ENCODE measurements around the gene BTNL9.
"Not testable (repeated sequence)": the region's sequence is repeated elsewhere in the genome, so short reads cannot be mapped to it uniquely, and the experiment has no call there.

BTNL9 gene

GRCh38 chr5:181061645-181062044 lies 21.6 kb downstream of the BTNL9 start:
- no peak for DNase-seq (ENCODE audit: low spot score)

DNA sequence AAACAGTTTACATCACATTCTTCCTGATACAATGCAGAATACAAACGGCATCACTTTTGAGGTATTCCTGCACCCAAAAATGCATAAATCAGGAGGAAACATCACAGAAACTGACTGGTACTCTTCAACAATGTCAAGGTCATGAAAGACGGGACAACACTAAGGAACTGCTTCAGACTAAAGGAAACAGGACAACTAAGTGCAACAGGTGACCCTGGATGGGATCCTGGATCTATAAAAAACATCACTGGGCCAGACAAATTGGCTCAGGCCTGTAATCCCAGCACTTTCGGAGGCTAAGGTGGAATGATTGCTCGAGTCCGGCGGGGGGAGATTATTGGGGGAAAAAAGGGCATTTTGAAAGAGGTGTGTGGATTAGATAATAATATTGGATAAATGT lies 22.6 kb downstream of the BTNL9 start:
- no peak for DNase-seq (ENCODE audit: low spot score)

DNA sequence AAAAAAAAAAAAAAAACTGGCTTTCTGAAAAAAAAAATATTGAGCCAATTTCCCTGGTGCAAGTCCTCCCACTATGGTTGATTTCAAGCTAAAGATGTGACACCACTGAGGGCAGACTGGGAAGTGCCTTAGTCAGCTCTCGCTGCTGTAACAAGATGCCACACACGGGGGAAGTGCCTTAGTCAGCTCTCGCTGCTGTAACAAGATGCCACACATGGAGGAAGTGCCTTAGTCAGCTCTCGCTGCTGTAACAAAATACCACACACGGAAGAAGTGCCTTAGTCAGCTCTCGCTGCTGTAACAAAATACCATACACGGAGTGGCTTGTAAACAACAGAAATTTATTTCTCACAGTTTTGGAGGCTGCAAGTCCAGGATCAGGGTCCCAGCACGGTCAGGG lies 23.4 kb downstream of the BTNL9 start:
- DNase-seq (ENCODE audit: low spot score): no peak

DNA sequence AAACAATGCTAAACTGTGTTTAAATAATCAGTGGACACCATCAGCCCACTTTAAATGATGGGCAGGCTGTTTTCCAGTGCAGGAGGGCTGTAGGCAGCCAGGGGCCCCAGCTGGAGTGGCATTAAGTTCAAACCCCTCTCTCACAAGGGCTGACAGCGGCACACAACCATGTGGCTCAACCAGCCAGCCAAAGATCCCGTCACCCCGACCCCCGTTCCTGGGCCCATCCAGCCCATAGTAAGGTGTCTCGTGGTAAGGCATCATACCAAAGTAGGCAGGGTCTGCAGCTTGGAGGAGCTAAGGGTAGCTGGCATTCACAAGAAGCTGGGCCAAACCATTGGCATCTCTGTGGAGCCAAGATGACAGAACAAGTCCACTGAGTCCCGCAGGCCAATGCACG lies 24.9 kb downstream of the BTNL9 start:
- no peak for DNase-seq (ENCODE audit: low spot score)

DNA sequence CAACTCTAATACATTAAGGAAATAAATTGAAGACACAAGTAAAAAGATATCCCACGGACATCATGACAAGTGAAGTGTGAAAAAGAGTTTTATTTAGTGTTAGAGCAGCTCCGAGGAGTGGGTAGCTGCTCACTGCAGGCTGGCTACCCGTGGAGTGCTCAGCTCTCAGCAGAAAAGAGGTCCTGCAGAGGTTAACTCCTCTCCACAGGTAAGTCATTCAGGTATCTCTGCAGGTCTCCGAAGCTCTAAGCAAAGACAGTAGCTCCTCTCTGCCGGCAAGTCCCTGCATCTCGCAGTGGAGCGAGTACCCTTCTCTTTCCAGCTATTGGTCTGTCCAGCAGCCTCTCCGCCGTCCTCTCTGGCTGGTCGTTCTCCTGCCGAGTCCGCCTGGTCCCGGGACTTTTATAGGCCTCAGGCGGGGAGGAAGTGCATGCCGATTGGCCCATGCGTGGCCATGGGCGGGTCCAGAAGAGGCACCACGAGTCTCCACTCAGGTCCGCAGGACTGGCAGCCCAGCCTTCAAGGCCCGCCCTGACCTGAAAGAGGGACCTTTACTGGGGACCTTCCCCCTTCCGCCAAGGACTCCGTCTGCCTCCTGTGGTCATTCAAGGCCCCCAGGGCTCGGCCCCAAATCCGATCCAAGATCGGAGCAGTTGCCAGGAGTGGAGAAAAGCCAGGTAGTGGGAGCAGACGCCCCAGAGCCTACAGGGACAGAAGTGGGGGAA lies 29.9 kb downstream of the BTNL9 start:
- no peak for DNase-seq (ENCODE audit: low spot score)

- no peak for DNase-seq (ENCODE audit: low spot score)
These were observed 30.5 kb downstream of the BTNL9 start for GRCh38 chr5:181070523-181070922.

DNA sequence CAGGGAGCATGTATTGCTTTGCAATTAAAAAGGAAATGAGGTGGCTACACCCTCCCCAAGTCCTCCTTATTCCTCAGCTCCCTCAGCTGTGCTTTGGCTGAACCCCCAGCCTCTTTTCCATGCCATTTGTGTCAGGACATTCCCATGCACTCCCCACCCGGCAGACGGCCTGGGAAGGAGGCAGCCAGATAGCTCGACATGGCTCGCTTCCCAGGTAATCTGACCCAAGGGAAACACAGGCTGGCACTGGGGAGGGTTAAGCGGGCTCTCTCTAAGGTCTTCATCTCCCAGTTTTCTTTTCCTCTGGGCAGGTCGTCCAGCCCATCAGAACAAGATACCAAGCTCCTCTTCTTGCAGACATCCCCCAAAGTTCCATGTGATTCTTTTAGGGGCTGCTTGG lies 31.2 kb downstream of the BTNL9 start:
- DNase-seq (ENCODE audit: low spot score): no peak

DNA sequence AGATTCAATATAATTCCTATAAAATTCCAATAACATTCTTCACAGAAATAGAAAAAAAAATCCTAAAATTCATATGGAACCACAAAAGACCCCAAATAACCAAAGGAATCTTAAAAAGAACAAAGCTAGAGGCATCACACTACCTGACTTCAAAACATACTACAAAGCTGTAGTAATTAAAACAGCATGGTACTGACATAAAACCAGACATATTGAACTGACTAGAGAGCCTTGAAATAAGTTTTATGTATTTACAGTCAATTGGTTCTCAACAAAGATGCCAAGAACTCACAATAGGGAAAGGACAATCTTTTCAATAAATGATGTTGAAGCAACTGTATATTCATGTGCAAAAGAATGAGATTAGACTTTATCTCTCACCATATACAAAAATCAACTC lies 36.9 kb downstream of the BTNL9 start:
- DNase-seq (ENCODE audit: low spot score): no peak

DNA sequence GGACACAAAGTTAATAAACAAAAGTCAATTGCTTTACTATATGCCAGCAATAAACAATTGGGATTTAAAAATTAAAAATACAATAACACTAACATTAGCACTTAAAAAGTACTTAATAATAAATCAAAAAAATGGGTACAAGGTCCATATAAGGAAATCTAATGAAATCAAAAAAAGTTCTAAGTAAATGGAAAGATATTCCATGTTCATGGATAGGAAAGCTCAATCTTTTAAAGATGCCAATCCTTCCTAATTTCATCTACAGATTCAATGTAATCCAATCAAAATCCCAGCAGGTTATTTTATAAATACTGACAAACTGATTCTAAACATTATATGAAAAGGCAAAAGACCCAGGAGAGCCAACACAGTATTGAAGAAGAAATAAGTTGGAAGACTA lies 41.9 kb downstream of the BTNL9 start:
- DNase-seq (ENCODE audit: low spot score): no peak

DNA sequence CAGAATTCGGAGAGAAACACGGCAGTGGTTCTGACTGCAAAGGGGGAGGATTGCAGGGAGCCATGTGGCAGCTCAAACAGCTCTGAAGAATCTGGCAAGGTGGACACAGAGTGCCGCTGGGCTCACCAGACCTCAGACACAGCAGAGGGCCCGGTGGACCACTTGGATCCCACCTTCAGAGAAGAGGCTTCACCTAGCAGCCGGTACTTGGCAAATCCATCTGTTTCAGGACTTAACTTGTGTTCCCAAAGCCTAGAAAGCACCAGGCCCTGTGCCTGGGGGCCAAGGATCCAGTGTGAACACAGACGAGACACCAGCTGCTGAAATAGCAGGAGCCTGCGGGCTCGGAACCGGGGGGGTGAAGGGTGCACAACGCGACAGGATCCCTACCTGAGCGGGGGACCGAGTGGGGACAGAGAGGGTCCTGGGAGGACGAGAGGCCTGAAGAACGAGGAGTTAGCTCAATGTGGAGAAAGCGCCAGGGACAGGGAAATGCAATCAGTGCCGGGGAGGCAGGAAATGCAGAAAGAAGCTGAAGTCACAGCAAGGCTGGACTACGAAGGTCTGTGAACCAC lies 44.6 kb downstream of the BTNL9 start:
- no peak for DNase-seq (ENCODE audit: low spot score)

DNA sequence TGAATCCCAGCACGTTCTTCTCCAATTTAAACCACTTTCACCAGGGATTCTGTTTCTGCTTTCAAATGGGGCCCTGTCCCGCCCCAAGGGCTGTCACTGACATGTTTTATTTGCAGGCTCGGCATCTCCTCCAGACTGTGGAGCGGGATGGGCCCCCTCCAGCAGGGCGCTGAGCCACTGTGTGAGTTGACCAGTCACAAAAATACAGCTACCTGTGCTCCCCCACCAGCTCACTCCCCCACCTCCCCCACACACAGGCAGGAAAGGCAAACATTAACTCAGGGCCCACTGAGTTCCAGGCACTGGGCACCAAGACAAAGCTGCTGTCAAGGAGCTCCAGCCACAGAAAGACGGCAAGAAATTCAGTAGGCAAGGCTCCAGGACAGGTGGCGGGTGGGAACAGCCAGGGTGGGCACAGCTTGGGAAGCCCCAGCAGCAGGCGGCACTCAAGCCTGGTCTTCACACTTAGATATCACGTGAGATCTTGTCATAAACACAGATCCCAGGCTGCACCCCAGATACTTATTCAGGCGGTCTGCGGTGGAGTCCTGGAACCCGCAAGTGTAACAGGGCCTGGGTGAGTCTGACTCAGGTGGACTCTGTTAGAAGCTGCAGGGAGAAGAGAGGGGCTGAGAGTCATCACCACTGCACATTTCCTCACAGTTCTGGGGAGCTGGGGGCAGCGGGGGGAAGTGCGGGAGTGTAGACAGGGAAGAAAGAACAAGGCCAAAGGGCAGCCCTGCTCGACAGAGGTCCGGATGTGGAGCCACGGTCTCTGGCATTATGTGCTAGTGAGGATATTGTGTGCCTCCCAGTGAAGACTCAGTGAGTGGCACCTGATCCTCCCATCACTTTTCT lies 46.2 kb downstream of the BTNL9 start:
- no peak for DNase-seq (ENCODE audit: low spot score)

- no peak for DNase-seq (ENCODE audit: low spot score)
These were observed 46.8 kb downstream of the BTNL9 start for GRCh38 chr5:181086884-181087205.

GRCh38 chr5:181087309-181087708 lies 47.2 kb downstream of the BTNL9 start:
- no peak for DNase-seq (ENCODE audit: low spot score)

DNA sequence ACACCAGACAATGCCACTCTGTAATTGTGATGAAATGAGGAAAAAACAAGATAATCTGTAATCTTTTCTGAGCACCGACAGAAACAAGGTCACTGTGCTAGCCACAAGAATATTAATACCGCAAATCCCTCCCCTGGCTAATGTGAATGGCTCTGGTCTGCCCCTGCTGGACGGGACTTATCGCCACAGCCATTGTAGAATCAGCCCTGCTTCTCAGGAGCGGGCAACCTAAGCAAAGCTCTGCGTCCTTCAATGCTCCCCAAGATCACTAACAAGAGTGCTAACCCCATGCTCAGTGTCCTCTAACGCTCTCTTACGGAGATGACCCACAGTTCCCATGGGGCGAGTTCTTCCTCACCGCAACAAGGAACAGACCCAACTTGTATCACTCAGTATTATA lies 48.2 kb downstream of the BTNL9 start:
- no peak for DNase-seq (ENCODE audit: low spot score)

DNA sequence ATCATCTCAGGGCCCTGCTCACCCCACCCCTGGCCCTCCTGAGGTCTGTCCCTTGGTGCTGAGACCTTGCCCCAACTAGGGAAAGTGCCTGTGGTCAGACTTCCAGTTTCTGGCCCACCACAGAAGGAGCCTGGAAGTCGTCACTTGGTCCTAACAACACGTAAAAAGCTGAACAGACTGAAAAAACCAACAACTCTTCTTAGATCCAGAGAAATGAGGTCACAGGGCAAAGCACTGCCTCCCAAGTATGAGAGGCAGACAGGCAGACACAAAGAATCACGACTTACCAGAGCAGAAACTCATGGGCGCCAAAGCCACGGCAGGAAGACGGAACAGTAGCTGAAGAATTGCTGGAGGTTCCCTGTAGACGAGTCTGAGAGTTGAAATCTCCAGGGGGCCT lies 52.4 kb downstream of the BTNL9 start:
- DNase-seq (ENCODE audit: low spot score): no peak

GRCh38 chr5:181095162-181095561 lies 55.1 kb downstream of the BTNL9 start:
- DNase-seq (ENCODE audit: low spot score): not testable (repeated sequence)

DNA sequence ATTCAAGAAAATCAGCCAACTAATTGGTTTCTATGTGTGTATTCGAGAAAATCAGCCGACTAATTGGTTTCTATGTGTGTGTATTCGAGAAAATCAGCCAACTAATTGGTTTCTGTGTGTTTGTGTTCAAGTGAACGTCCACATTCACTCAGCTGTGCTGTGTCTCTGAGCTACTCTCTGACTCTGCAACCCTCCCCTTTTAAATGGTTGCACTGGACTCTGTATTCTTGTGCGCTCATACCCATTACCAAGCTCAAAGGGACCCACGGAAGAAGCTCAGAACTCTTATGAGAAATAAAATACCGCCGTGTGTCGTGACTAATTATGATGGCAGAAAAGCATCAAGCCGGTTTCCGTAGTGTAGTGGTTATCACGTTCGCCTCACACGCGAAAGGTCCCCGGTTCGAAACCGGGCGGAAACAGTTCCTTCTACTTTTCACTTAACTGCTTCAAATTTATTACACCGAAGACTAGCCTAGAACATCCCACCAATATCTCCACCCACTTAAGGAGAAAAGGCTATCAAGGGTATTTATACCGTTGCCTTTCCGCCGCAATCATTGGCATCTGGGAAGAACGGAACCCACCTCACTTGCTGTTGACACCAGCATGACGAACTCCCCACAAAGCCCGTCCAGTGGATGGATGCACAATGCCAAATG lies 56.8 kb downstream of the BTNL9 start:
- not testable (repeated sequence) for DNase-seq (ENCODE audit: low spot score)

- DNase-seq (ENCODE audit: low spot score): not testable (repeated sequence)
These were observed 57.3 kb downstream of the BTNL9 start for GRCh38 chr5:181097383-181097753.

DNA sequence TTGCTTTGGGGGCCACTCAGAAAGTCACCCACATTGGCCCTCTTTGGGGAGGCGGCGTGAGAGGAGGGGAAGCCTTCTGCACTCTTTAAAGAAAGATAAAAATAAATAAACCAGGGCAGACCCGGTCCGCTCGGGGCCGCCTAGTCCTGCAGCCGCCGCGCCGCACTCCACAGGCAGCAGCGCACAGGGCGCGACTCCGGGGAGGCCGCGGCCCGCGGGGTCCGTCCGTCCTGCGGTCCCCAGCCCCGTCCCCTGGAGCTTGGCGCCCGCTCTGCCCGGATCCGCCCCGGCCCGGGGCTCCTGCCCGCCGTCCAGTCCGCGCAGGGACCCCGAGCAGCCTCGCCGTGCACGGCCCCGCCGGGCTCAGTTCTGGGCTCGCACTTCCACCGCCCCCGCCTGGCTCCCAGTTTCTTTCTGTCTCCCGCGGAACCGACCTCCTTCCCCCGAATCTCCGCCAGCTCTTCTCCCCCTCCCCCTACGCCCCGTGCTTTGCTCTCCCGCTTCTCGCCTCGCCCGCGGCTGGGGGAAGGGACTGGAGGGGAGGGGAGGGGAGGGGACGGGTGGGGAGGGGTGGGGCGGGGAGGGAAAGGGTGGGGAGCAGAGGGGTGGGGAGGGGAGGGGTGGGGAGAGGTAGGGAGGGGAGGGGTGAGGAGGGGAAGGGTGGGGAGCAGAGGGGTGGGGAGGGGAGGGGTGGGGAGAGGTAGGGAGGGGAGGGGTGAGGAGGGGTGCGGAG lies 57.9 kb downstream of the BTNL9 start:
- DNase-seq (ENCODE audit: low spot score): not testable (repeated sequence)

- no peak for DNase-seq (ENCODE audit: low spot score)
These were observed 58.9 kb downstream of the BTNL9 start for GRCh38 chr5:181098762-181099601.

DNA sequence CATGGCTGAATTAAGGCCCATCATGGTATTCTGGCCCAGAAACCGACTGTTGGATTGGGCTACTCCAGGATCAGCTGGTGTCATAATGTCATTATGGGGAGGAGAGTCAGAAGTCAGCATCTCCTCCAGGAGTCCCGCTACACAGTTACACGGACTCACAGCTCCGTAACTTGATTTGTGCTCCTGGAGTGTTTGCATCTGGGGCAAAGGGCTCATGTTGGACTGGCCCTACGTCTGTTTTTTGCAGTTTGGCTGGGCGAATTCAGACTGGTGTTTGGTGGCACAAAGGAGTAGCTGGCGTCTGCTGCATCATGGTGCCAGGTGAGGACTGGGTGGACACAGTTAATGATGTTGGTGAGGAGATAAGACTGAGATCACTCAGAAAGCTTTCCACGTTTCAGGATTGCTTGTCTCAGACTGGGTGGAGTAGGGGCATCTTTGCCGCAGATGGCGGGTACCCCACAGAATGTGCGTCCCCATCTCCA lies 59.6 kb downstream of the BTNL9 start:
- no peak for DNase-seq (ENCODE audit: low spot score)

Data from Ammon's horn (tissue), 1 donor.